NCI-H2171 treated with DMSO at 0.1 percent for 48 hours (cell line): ENCODE data around the gene RBM22.
A peak's percentile ranks its signal among the peaks of the same experiment; 100 is the strongest.
"Not testable (repeated sequence)": the region's sequence is repeated elsewhere in the genome, so short reads cannot be mapped to it uniquely, and the experiment has no call there.

Experiments used
- DNase-seq: peaks from one replicate; lab custom pipeline; 2025; lab: John Stamatoyannopoulos, UW

RBM22 gene

DNA sequence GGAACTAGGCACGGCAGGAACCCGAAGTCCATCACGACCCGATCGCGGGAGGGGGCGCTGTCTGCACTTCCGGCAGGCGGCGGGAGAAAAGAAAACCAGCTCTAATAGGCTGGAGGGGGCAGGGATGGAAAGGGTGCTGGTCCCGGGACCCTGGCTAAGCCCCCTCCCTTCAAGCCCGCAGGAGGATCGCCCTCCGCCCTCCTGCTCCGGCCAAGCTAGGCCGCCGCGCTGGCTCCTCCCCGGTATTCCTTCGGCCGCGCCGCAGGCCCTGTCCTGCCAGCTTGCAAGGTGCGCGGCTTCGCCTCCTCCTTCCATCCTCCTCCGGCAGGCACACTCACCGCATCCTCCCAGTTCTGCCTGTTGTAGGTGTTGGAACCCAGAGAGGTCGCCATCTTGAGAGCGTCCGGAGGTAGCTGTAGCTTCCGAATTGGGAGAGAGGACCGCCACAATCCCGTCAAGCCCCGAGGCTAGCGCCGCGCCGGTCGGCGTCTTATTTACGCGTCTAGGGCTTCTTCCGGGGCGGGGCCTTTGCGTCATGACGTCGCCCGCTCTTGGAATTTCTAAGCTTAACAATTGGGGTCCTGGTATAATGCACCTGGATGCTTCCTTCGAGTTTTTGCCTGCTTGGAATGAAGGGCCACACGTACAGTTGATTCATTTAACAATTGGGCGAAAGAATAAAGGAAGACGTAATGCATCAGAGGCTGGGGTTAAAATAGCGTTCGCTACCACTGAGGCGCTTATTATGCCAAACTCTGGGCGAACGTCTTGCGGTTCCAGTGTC is at the start of gene RBM22:
Gene RBM22 (minus strand): TSS at position 469 of the 784 bp plus-strand sequence. CDS start 77 bp downstream, at position 392.
- peak; percentile 86 for DNase-seq

DNA sequence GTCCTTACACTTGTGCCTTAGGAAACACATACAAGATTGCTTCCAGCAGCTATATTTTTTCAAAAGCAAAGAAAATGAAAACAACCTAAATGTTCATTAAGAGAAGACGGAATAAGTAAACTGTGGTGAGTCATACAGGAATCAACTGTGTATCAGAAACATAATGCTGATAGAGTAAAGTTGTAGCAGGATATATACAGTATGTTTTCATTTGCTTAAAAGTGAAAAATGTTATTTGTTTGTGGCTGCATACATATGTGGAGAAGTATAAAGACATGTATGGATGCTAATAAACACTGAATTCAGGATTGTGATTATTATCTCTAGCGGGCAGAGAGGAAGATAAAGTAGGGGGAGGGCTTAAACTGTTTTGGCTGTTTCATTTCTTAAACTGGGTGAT is 49.6 kb upstream of the RBM22 start:
- no peak for DNase-seq

DNA sequence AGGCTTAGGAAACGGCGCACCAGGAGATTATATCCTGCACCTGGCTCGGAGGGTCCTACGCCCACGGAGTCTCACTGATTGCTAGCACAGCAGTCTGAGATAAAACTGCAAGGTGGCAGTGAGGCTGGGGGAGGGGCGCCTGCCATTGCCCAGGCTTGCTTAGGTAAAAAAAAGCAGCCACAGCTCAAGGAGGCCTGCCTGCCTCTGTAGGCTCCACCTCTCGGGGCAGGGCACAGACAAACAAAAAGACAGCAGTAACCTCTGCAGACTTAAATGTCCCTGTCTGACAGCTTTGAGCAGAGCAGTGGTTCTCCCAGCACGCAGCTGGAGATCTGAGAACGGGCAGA is 42.3 kb upstream of the RBM22 start:
- not testable (repeated sequence) for DNase-seq

DNA sequence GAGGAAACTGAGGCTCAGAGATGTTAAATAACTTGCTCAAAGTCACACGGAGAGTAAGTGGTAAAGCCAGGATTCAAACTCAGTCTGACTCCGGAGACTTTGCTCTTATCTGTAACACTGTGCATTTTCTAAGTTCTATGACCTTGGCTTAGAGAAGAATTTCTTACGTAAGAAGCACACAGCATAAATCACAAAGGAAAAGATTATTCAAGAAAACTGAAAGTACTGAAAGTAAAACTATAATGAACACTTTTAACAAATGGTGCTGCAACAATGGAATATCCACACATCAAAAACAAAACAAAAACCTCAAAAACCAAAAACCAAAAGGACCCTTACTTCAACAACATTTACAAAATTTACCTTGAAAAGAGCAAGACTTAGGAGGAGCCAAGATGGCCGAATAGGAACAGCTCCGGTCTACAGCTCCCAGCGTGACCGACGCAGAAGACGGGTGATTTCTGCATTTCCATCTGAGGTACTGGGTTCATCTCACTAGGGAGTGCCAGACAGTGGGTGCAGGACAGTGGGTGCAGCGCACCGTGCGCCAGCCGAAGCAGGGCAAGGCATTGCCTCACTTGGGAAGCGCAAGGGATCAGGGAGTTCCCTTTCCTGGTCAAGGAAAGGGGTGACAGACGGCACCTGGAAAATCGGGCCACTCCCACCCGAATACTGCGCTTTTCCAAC is 41.7 kb upstream of the RBM22 start:
- DNase-seq = not testable (repeated sequence)

DNA sequence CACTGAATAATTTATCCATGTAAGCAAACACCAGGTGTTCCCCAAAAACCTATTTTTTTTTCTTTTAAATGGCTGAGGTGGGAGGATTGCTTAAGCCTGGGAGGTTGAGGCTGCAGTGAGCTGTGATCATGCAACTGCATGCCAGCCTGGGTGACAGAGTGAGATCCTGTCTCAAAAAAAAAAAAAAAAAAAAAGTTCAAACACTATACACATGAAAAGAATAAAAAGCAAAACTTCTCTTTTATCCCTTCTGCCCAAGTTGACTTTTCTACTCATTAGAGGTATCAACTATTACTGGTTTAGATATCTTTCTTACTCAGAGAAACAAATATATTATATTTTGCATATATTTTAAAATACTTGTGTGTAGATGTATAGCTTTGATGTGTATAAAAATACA is 40.1 kb upstream of the RBM22 start:
- no peak for DNase-seq

DNA sequence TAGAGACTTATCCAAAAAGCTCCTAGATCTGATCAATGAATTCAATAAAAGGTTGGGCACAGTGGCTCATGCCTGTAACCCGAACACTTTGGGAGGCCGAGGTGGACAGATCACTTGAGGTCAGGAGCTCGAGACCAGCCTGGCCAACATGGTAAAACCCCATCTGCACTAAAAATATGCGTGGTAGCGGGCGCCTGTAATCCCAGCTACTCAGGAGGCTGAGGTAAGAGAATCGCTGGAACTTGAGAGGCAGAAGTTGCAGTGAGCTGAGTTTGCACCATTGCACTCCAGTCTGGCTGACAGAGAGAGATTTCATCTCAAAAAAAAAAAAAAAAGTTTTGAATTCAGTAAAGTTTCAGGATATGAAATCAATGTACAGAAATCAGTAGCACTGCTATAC is 38.0 kb upstream of the RBM22 start:
- no peak for DNase-seq

DNA sequence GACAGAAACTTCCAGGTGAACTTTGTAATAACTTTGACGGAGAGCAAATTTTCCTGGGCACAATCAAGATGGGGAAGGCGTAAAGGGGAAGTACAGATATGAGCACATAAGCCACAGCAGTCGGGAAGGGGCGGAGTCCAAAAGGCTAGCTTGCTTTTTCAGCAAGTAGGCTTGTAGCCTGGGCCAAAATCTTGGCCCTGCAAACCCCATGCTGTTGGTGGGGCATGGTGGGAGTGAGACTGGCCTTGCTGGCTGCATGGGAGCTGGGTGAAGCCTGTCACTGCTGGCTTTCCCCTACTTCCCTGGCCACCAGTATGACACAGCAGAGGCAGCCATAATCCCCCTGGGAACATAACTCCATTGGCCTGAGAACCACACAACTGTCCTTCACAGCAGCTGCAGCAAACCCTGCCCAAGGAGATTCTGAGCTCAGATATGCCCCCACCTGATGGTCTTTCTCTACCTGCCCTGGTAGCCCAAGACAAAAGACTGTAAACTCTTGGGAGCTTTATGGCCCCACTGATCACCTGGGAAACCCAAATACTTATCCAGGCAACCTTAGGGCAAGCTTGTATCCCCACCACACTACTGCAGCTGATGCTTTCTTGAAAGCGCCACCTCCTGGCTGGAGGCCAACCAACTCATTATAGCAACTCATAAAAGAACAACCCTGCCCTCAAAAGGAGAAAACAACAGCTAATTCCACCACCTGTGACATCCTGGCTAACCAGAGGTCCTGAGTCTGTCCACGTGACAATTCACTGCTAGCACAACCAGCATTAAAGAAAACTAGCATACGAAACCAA is 33.9 kb upstream of the RBM22 start:
- DNase-seq = no peak

DNA sequence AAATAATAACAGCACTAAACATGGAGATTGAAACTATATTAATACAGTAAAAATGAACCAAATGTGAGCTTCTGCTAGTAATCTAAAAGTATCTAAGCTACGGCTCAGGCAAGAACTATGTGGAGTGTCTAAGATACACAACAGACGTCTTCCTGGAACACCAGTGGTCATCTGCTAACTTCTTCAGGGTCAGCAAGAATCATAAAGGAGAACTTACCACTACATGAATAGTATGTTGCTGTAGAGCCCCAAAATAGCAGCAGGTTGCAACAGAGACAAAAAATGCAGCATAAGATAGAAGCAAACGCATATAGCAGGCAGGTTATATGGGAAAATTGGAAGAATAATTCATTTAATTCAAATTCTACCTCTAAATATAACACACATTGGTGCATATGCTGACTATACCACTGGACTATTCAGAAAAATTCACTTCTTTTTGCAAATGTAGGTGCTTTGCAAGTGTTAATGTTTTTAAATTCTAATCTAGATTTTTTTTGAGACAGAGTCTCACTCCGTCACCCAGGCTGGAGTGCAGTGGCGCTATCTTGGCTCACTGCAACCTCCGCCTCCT is 30.9 kb upstream of the RBM22 start:
- no peak for DNase-seq

DNA sequence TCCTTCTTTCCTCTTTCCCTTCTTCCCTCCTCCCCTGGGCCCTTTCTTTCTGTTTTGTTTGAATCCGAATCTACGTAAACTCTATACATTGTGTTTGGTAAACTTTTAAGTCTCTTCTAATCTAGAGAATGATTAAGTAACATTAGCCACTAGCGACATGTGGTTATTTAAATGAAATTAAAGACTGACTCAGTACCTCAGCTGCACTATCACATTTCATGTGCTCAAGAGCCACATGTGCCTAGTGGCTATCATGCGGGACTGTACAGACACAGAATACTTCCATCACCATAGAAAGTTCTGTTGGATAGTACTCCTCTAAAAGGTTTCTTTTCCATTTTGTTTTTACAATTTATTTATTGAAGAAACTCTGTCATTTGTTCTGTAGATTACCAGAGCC is 29.0 kb upstream of the RBM22 start:
- DNase-seq = no peak

DNA sequence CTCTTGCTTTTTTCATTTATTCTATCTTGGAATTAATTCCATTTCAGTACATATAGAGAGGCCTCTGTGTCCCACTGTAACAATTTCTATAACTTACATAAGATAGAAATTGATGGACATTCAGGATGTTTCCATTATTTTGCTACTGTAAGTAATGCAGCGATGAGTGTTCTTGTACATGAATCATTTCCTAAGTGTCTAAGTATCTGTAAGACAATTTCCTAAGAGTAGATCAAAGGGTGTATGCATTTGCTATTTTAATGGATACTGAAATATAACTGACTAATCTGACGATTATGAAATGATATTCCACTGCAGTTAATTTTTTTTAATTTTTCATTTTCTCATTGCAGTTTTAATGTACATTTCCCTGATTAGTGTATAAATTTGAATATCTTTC is 23.0 kb upstream of the RBM22 start:
- DNase-seq = no peak

DNA sequence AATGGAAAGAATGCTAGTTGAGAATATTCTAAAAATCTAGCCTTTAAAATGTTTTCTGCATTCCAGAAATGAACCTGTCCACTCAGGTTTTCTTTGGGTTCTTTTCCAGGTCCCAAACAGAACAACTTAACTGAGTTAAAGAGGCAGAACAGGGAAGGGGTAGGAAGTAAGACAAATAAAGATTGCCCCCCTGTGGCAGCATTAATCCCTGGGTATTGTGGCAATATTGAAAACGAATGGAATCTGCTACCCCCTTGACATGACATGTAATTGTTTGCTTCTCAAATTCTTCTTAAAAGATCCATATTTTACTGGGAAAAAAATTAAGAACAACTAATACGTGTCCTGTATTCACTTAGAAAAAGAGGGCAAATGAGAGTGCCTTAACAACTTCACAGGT is 9.3 kb upstream of the RBM22 start:
- DNase-seq = peak; percentile 15

DNA sequence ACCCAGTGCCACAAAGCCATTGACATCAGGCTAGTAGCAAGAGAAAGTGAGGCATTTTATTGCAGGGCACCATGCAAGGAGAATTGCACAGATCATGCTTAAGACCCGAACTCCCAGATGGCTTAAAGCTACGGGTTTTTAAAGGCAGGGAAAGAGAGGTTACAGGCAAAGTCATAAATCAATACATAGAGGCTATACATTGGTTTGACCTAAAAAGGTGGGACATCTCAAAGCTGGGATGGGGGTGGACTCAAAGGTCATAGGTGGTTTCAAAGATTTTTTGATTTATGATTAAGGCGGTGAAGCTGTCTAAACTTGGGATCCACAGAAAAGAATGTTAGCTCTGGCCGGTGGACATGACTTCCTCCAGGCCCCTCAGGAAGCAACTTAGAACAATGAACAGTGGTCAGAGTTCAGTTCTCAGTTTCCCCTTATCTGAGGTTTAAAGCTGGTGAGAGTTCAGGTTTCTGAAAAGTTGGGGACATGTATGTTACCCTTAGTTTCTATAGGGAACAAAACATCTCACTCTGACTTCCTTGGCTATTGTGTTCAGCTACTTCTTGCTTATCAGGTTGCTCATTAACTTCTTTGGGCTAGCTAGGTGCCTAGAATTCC is 6.0 kb upstream of the RBM22 start:
- DNase-seq = no peak

DNA sequence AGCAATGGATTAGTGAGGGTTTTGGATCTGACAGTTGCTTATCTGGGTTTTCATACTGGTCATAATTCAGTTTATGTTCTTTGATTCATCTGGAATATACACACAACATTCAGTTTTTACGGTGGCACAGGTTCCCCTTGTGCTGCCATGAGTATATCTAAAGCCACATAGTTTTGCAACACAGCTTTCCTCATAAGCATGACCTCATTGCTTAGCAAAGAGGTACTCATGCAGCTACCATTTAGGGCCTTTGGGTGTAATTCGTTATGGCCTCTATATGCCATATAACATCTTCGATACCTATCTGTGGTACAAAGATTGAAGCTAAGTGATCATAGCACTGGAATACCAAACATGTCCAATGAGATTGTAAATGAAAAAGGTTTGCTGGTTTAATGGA is 2.9 kb upstream of the RBM22 start:
- no peak for DNase-seq

DNA sequence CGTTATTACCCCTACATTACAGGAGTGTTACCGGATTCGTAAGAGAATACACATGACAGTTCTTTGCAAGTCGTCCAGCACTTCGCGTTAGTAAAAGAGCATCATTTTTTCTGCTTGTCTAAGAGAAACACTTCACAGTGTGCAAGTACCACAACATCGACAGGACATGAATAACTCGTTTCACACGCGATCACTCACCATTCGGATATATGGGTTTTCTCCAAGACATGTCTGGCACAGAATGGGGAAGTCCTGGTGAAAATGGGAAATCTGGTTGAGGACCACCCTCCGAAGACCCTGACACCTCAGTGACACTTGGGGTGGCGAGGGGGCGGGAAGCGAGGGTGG is 642 bp downstream of the RBM22 start:
- DNase-seq = no peak

DNA sequence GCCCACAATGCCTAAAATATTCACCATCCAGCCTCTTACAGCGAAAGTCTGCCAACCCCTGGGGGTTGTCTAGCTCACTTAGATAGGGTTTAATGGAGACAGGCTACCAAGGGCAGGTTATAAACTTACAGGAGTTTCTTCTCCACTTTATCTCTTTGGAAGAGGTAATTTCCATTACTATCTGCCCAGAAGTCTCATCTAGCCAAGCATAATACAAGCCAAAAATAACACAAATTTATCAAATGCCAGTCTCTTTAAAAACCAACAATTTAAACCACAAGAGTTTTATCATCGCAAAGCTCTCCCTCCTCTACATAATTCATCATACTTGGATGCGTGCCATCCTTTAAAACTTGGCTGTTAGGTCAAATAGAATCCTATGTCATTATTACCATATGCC is 6.2 kb downstream of the RBM22 start:
- no peak for DNase-seq

DNA sequence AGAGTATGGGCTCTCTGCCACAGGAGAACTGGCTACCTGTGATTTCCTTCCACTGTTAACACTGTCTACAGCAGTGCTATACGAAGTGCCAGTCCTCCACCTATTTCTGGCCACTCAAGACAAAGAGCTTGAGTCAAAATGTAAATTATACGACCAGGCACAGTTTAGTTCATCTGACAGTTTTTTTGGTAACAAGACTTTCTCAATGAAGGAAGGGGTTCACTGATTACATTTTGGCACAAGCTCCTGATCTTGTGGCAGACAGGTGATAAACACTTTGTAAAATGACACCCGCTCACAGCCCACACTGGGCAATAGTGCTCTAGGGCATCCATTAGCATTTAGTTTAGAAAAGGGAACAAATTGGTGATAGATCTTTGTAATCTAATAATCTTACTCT is 8.6 kb downstream of the RBM22 start:
- no peak for DNase-seq

DNA sequence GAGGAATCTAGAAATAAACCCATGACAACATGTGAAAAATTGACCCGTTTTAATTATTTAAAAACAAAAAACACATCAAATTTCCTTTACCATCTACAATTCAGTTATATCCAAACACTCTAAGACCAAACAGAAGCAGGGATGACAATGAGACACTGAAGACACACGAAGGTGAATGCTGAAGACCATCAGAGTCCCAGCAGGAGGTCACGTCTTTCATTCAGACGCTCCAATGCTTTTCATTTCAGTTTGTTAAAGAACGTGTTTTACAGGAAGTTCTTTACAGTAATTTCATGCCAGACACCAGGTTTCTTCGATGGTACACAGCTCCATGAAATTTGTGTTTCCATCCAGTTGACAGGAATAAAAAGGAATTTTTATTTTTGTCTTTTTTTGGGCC is 10.1 kb downstream of the RBM22 start:
- DNase-seq = no peak

DNA sequence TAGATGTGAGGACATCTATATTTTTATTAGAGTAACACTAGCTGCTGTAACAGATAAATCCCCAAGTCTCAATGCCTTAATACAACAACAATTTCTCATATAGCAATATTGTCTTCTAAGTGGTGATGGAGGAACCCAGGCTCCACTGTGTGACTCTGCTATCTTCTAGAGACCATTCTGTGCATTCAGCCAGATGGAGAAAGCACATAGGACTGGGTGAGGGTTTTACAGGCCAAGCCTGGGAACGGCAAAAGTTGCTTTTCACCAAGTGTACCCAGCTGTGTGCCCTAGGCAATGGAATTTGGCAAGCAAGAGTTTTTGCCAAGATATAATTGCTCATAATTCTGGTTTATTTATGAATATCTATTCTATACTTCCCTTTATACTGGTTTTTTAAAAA is 11.7 kb downstream of the RBM22 start:
- no peak for DNase-seq

DNA sequence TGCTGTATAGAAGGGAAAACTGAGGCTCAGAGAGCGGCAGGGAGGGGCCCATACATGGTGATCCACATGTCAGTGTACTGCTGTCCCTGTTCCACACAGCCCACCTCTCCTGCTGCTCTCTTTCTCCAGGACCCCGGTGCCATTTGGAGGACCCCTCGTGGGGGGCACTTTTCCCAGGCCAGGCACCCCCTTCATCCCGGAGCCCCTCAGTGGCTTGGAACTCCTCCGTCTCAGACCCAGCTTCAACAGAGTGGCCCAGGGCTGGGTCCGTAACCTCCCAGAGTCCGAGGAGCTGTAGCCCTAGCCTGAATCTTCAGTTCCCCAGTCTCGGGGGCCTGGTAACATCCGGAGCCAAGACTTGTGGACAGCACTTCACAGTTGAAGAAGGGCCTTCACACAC is 24.3 kb downstream of the RBM22 start:
- no peak for DNase-seq

DNA sequence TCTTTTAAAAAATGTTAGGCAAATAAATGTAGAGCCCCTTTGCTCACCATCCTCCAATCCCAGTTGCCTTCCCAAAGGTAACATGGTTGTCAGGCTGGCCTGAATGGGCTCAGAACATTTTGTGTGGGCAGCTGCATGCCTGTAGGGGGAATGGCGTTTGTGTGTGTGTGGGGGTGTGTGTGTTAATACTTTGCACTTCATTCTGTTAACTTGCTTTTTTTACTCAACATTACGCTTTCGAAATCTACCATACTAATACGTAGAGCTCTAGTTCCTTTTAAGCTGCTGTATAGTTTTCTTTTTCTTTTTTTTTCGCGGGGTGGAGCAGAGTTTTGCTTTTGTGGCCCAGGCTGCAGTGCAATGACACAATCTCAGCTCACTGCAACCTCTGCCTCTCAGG is 25.8 kb downstream of the RBM22 start:
- no peak for DNase-seq

DNA sequence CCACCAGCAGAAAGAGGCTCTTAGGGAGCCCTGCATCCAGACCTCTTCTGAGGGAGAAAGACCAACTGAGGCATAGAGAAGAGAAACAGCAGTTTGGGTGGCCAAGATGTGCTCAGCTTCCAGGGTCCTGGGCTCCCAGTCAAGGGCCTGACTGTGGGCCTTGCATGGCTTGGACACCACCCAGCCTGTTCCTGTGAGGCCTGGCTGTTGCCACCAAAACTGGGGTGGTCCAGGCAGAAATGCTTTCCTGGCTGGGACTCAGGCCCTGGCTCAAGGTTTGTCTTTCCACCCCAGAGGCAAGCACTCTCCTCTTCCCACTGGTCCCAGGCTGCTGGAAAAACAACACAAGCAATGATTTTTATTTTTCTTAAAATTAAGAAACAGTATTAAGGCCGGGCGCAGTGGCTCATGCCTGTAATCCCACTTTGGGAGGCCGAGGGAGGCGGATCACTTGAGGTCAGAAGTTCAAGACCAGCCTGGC is 26.5 kb downstream of the RBM22 start:
- DNase-seq = no peak

DNA sequence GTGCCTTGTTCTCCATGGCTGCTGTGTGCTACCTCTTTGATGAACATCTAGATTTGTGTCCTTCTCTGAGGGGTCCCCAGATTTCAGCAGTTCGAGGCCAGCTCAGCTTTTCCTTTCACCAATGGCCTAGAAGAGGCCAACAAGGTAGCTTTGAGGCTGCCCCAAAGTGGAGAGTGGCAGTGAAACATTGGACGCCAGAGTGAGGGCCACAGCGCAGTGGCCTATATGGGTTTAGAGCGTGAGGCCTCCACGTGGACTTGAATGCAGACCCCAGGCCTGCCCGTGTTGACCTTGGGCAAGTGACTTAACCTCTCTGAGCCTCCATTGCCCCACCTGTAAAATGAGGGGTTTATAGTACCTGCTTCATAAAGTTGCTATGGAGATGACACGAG is 28.0 kb downstream of the RBM22 start:
- no peak for DNase-seq
